Fibroblast of pulmonary artery (primary cell): Measurements from ENCODE around the gene TTC34.

Source experiments
- DNase-seq: peaks from one replicate; pipeline ENCODE4 v3.0.0-alpha.2; 2010; ENCODE audit warnings: low read depth
- H3K4me3 ChIP-seq: replicated peaks from 2 replicates; pipeline ENCODE4 v1.5.1; 2011; ENCODE audit warnings: low read depth, mild to moderate bottlenecking, control low read depth, low read length, moderate library complexity
- TF ChIP-seq, protein P1 (sequence below): IDR thresholded peaks from 2 replicates; pipeline ENCODE4 v1.5.1; 2011; ENCODE audit warnings: mild to moderate bottlenecking, control low read depth, low read length, inconsistent platforms; ENCODE audit errors: missing control alignments

TTC34 gene

GRCh38 chr1:2807036-2807435, 5.5 kb upstream of the TTC34 start:
- H3K4me3 ChIP-seq, result no peak overlapping the region
- TF ChIP-seq, protein P1, sequence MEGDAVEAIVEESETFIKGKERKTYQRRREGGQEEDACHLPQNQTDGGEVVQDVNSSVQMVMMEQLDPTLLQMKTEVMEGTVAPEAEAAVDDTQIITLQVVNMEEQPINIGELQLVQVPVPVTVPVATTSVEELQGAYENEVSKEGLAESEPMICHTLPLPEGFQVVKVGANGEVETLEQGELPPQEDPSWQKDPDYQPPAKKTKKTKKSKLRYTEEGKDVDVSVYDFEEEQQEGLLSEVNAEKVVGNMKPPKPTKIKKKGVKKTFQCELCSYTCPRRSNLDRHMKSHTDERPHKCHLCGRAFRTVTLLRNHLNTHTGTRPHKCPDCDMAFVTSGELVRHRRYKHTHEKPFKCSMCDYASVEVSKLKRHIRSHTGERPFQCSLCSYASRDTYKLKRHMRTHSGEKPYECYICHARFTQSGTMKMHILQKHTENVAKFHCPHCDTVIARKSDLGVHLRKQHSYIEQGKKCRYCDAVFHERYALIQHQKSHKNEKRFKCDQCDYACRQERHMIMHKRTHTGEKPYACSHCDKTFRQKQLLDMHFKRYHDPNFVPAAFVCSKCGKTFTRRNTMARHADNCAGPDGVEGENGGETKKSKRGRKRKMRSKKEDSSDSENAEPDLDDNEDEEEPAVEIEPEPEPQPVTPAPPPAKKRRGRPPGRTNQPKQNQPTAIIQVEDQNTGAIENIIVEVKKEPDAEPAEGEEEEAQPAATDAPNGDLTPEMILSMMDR, result no peak
- DNase-seq, result no peak

DNA sequence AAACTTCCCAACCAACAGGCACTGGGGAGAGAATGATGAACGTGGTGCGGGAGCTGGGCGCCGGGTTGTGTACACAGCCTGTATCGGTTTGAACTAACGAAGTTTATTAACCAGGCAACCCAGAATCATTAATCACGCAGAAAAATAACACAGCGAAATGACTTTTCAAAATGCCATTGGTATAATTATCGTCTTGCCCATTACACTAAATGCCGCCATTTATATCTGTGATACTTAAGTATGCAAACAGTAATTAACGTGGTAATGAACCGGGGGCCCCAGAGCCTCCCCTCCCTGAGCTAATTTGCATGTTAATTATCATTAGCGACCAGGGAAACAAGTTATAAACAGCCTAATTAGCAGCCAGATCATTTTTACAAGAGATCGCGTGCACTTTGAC, 5.1 kb upstream of the TTC34 start:
- TF ChIP-seq, protein P1, result no peak
- DNase-seq, result no peak

DNA sequence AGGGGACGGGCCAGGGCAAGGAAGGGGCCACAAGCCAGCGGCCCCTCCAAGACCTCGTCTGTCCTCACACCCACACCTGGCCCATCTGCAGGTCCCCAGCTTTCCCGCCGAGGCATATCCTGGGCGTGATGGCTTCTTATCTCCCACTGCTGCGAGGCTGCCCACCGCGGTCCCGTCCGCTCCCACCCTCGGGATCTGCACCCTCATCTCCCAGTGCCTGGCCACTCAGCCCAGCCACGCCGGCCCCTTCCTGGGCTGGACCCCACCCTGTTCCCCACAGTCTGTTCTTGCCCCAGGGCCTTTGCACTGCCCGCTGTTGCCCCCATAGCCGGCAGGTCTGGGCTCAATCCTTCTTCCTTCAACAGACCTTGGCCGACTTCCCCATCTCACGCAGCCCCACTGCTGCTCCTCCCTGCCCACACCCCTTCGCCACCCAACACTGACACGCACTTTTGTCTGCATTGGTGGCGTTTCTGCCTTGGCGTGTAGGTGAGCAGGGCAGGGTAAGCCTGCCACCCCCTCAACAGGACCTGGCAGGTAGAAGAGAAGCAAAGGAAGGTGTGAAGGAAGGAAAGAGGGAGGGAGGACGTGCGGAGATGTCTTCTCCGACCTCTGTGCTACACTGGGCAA, 4.4 kb upstream of the TTC34 start:
- TF ChIP-seq, protein P1, result no peak
- no peak for DNase-seq
- H3K4me3 ChIP-seq, result no peak overlapping the region

More for the DNA sequence above, 5.1 kb upstream of the TTC34 start:
- H3K4me3 ChIP-seq, result no peak overlapping the region

GRCh38 chr1:2804628-2805351, 3.3 kb upstream of the TTC34 start:
- TF ChIP-seq, protein P1, result no peak
- DNase-seq, result no peak
- no peak overlapping the region for H3K4me3 ChIP-seq

DNA sequence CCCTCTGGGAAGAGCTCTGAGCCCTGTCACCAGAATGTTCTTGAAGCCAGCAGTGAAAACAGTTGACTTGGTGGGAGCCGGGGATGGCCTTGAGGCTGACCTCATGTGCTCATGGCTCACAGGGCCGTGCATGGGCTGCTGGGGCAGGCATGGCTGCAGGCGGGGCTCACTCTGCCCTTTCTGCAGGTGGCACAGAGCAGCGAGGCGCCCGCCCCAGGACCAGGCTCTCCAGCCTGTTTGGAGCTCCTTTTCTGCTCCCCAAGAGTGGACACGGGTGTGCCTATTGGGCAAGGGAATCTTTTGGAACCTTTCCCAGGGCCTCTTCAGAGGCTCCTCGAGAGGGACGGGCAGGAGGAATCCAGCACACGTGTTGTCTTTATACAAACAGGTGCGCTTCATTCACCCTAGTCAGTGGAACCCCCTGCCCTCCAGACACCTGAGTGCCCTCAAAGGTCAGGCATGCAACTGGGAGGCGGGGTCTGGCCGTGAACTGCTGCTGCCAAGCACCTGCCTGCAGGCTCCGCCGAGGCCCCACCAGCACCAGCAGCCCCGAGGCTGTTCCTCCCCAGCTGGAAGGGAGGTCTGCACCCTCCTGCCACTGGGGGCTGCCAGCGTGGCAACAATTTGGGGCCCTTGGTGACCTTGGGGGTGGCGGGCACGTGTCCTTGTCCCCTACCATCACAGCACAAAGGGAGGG, 2.6 kb upstream of the TTC34 start:
- TF ChIP-seq, protein P1, result no peak
- no peak overlapping the region for H3K4me3 ChIP-seq
- no peak for DNase-seq

GRCh38 chr1:2803086-2803930, 1.8 kb upstream of the TTC34 start:
- no peak for DNase-seq
- H3K4me3 ChIP-seq, result no peak overlapping the region
- TF ChIP-seq, protein P1, result no peak
